ENCODE measurements around the gene INTS1.

DNA sequence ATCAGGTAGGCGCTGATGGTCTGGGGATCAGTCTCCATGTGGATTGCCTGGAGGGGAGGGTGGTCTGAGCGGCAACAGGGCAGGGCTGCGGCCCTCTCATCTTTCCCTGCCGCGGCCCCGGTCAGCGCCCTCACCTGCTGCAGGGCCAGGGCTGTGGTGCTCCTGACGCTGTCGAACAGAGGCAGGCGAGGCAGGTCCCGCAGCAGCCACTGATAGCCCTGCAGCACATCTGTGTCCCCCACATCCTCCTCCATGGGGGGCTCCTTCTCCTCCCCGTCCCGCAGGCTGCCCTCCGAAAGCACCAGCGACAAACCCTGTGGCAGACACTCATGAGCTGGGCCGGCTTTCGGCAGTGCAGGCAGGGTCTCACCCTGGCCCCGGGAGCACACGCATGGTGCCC is 19.0 kb downstream of the INTS1 start:
- TF ChIP-seq, protein P1, sequence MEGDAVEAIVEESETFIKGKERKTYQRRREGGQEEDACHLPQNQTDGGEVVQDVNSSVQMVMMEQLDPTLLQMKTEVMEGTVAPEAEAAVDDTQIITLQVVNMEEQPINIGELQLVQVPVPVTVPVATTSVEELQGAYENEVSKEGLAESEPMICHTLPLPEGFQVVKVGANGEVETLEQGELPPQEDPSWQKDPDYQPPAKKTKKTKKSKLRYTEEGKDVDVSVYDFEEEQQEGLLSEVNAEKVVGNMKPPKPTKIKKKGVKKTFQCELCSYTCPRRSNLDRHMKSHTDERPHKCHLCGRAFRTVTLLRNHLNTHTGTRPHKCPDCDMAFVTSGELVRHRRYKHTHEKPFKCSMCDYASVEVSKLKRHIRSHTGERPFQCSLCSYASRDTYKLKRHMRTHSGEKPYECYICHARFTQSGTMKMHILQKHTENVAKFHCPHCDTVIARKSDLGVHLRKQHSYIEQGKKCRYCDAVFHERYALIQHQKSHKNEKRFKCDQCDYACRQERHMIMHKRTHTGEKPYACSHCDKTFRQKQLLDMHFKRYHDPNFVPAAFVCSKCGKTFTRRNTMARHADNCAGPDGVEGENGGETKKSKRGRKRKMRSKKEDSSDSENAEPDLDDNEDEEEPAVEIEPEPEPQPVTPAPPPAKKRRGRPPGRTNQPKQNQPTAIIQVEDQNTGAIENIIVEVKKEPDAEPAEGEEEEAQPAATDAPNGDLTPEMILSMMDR (IDR thresholded peaks at IDR 0.05), result no peak
- TF ChIP-seq POLR2A (IDR thresholded peaks at IDR 0.05), result no peak

Measured in testis (tissue), 2 donors.